ENCODE data around the gene HERPUD2.
"Not testable (repeated sequence)": the region's sequence is repeated elsewhere in the genome, so short reads cannot be mapped to it uniquely, and the experiment has no call there.

Gene HERPUD2

GRCh38 chr7:35593899-35594298 is 101.0 kb downstream of the HERPUD2 start:
- no peaks in the 10 kb centered on the region for H3K36me3 ChIP-seq (ENCODE audit: control insufficient read depth, insufficient read depth, low read length)
- H3K4me3 ChIP-seq (ENCODE audit: insufficient read depth, low read depth, low read length), result no peak overlapping the region
- no peaks in the 10 kb centered on the region for H3K9me3 ChIP-seq (ENCODE audit: control insufficient read depth, low read length)
- 75 to 81% methylated on average over 8 of the region's 8 CpGs for WGBS, 2 experiments
- no peaks in the 10 kb centered on the region for H3K27me3 ChIP-seq (ENCODE audit: control insufficient read depth, insufficient read depth, low read length, poor library complexity, severe bottlenecking)
- no peaks in the 10 kb centered on the region for H3K4me1 ChIP-seq (ENCODE audit: control insufficient read depth, insufficient read depth, low read length)
- H3K27ac ChIP-seq (ENCODE audit: insufficient read depth, low read depth, low read length, poor library complexity, severe bottlenecking), result no peak overlapping the region

GRCh38 chr7:35588647-35589046 is 106.3 kb downstream of the HERPUD2 start:
- WGBS, 2 experiments, result 92 to 93% methylated on average over 4 of the region's 4 CpGs
- Histone ChIP-seq H3K9me3 (ENCODE audit: control insufficient read depth, low read length) (no peaks in the 10 kb centered on the region), H3K4me1 (ENCODE audit: control insufficient read depth, insufficient read depth, low read length) (no peaks in the 10 kb centered on the region), H3K4me3 (ENCODE audit: insufficient read depth, low read depth, low read length) (no peak overlapping the region), H3K27me3 (ENCODE audit: control insufficient read depth, insufficient read depth, low read length, poor library complexity, severe bottlenecking) (no peaks in the 10 kb centered on the region), H3K36me3 (ENCODE audit: control insufficient read depth, insufficient read depth, low read length) (no peaks in the 10 kb centered on the region), H3K27ac (ENCODE audit: insufficient read depth, low read depth, low read length, poor library complexity, severe bottlenecking) (no peak overlapping the region)

GRCh38 chr7:35584990-35585389 is 109.9 kb downstream of the HERPUD2 start:
- Histone ChIP-seq H3K4me3 (ENCODE audit: insufficient read depth, low read depth, low read length) (no peak overlapping the region), H3K4me1 (ENCODE audit: control insufficient read depth, insufficient read depth, low read length) (no peaks in the 10 kb centered on the region), H3K27me3 (ENCODE audit: control insufficient read depth, insufficient read depth, low read length, poor library complexity, severe bottlenecking) (no peaks in the 10 kb centered on the region), H3K9me3 (ENCODE audit: control insufficient read depth, low read length) (no peaks in the 10 kb centered on the region), H3K36me3 (ENCODE audit: control insufficient read depth, insufficient read depth, low read length) (no peaks in the 10 kb centered on the region), H3K27ac (ENCODE audit: insufficient read depth, low read depth, low read length, poor library complexity, severe bottlenecking) (no peak overlapping the region)
- 88 to 89% methylated on average over 2 of the region's 2 CpGs for WGBS, 2 experiments

- H3K9me3 ChIP-seq (ENCODE audit: control insufficient read depth, low read length); H3K27me3 ChIP-seq (ENCODE audit: control insufficient read depth, insufficient read depth, low read length, poor library complexity, severe bottlenecking); H3K4me1 ChIP-seq (ENCODE audit: control insufficient read depth, insufficient read depth, low read length); H3K36me3 ChIP-seq (ENCODE audit: control insufficient read depth, insufficient read depth, low read length); H3K27ac ChIP-seq (ENCODE audit: insufficient read depth, low read depth, low read length, poor library complexity, severe bottlenecking); H3K4me3 ChIP-seq (ENCODE audit: insufficient read depth, low read depth, low read length): not testable (repeated sequence)
- WGBS, 2 experiments, result 86 to 92% methylated on average over 3 of the region's 3 CpGs
These were observed 110.4 kb downstream of the HERPUD2 start for GRCh38 chr7:35584533-35584932.
